ENCODE measurements around the gene MYZAP.

DNA sequence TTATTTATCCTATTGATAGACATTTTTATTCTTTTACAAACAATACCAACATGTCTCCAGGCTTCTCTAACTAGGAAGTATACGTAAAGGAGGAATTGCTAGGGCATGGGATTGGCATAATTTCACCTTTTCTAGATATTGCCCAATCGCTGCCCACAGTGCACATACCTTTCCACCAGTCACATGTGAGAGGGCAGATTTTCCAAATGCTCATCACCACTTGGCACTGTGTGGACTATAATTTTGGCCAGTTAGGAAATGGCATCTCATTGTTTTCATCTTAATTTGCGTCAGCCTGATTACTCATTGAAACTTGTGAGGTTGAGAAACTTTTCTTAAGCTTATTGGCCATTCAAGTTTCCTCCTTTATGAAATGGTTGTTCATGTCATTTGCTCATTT, 57.4 kb downstream of the MYZAP start:
- TF ChIP-seq, protein P1, sequence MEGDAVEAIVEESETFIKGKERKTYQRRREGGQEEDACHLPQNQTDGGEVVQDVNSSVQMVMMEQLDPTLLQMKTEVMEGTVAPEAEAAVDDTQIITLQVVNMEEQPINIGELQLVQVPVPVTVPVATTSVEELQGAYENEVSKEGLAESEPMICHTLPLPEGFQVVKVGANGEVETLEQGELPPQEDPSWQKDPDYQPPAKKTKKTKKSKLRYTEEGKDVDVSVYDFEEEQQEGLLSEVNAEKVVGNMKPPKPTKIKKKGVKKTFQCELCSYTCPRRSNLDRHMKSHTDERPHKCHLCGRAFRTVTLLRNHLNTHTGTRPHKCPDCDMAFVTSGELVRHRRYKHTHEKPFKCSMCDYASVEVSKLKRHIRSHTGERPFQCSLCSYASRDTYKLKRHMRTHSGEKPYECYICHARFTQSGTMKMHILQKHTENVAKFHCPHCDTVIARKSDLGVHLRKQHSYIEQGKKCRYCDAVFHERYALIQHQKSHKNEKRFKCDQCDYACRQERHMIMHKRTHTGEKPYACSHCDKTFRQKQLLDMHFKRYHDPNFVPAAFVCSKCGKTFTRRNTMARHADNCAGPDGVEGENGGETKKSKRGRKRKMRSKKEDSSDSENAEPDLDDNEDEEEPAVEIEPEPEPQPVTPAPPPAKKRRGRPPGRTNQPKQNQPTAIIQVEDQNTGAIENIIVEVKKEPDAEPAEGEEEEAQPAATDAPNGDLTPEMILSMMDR (conservative IDR thresholded peaks at IDR 0.05), result no peak
- TF ChIP-seq EZH2 (IDR thresholded peaks at IDR 0.05; ENCODE audit: low read depth), result no peak

Data from PC-9 (cell line).